HEK293T (cell line): ENCODE data around the gene MAPK1IP1L.

ENCODE experiments used
- BHLHE40 ChIP-seq: fragments of 450-650 bp; IDR thresholded peaks from 2 replicates; pipeline ENCODE4 v1.6.1; 2016; ENCODE audit warnings: mild to moderate bottlenecking, moderate library complexity, borderline replicate concordance
- ELF4 ChIP-seq: fragments of 450-650 bp; IDR thresholded peaks from 2 replicates; pipeline ENCODE4 v1.6.1; 2017; ENCODE audit warnings: antibody characterized with exemption
- FOXA1 ChIP-seq: fragments of 450-650 bp; IDR thresholded peaks from 2 replicates; pipeline ENCODE4 v1.6.1; 2016; ENCODE audit warnings: mild to moderate bottlenecking
- FOXM1 ChIP-seq: fragments of 450-650 bp; IDR thresholded peaks from 2 replicates; pipeline ENCODE4 v1.6.1; 2017; ENCODE audit warnings: mild to moderate bottlenecking, borderline replicate concordance
- PKNOX1 ChIP-seq: fragments of 450-650 bp; IDR thresholded peaks from 2 replicates; pipeline ENCODE4 v1.6.1; 2016
- SP1 ChIP-seq: fragments of 450-650 bp; IDR thresholded peaks from 2 replicates; pipeline ENCODE4 v1.6.1; 2017
- ZNF384 ChIP-seq: fragments of 450-650 bp; IDR thresholded peaks from 2 replicates; pipeline ENCODE4 v1.6.1; 2016

- TF ChIP-seq BHLHE40 = no peak
- no peak for TF ChIP-seq PKNOX1
- TF ChIP-seq FOXA1 = no peak
- TF ChIP-seq ELF4 = no peak
- TF ChIP-seq ZNF384 = no peak
- no peak for TF ChIP-seq SP1
- no peak for TF ChIP-seq FOXM1
Measured at GRCh38 chr14:55074662-55075061, 23.2 kb downstream of the MAPK1IP1L start.
